Measurements from ENCODE around the gene SORCS2.

GRCh38 chr4:7620814-7621176 is 428.5 kb downstream of the SORCS2 start:
- TF ChIP-seq REST (IDR thresholded peaks at IDR 0.05; ENCODE audit: insufficient read depth in 1 of 2, low read depth in 2 of 2, low read length in 1 of 2), result no peak
- no peak for TF ChIP-seq CTCF (IDR thresholded peaks at IDR 0.05)
- no peak for TF ChIP-seq POLR2AphosphoS5 (IDR thresholded peaks at IDR 0.05; ENCODE audit: low read depth, low read length)
- TF ChIP-seq SIN3A (IDR thresholded peaks at IDR 0.05; ENCODE audit: borderline replicate concordance, insufficient read depth, low read depth, low read length), result no peak

All from Panc1 (cell line).